Effector memory CD4-positive, alpha-beta T cell (primary cell): ENCODE measurements around the gene CRAT.
A peak's percentile ranks its signal among the peaks of the same experiment; 100 is the strongest.

Source experiments
- DNase-seq, 3 donors: peaks; one replicate each; pipeline ENCODE4 v3.0.0-alpha.2; 2020
- H3K27ac ChIP-seq: 2 replicates; pipeline ENCODE4 v1.7.0; 2013; ENCODE audit warnings: mild to moderate bottlenecking, low read length, moderate library complexity; ENCODE audit not compliant: insufficient read depth, poor library complexity, severe bottlenecking
- H3K27me3 ChIP-seq: replicated peaks from 2 replicates; pipeline ENCODE4 v1.7.0; 2013; ENCODE audit warnings: mild to moderate bottlenecking, low read length; ENCODE audit not compliant: insufficient read depth, control insufficient read depth, poor library complexity, severe bottlenecking
- H3K36me3 ChIP-seq: 2 replicates; pipeline ENCODE4 v1.7.0; 2013; ENCODE audit warnings: mild to moderate bottlenecking, low read length, moderate library complexity; ENCODE audit not compliant: control insufficient read depth, insufficient read depth
- H3K4me1 ChIP-seq: 2 replicates; pipeline ENCODE4 v1.7.0; 2013; ENCODE audit warnings: low read length, mild to moderate bottlenecking; ENCODE audit not compliant: control insufficient read depth, insufficient read depth, poor library complexity, severe bottlenecking
- H3K4me3 ChIP-seq: 2 replicates; pipeline ENCODE4 v1.7.0; 2013; ENCODE audit warnings: low read length, low read depth, mild to moderate bottlenecking; ENCODE audit not compliant: insufficient read depth, poor library complexity, severe bottlenecking
- H3K9me3 ChIP-seq: 2 replicates; pipeline ENCODE4 v1.7.0; 2013; ENCODE audit warnings: mild to moderate bottlenecking, low read length, moderate library complexity; ENCODE audit not compliant: control insufficient read depth

The CRAT gene

DNA sequence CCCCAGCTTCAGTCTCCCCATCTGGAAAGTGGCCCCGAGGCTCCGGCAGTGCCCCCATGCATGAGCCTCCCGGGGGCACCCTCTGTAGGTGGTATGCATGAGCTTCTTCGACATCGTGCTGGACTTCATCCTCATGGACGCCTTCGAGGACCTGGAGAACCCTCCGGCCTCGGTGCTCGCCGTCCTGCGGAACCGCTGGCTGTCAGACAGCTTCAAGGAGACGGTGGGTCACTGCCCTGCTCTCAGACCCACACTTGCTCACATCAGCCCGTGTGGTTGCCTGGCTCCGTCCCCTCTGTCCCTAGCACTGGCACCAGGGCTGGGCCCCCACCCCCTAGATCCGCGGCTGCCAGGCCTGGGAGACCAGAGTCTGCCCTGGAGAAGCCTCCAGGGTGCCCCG, 42.5 kb downstream of the CRAT start:
- peaks cover 33% of the 10 kb centered on the region for H3K36me3 ChIP-seq
- peak overlapping the region; percentile 35 for H3K27ac ChIP-seq
- H3K4me3 ChIP-seq: no peak overlapping the region
- H3K27me3 ChIP-seq: no peaks in the 10 kb centered on the region
- H3K9me3 ChIP-seq: no peaks in the 10 kb centered on the region
- no peak for DNase-seq
- H3K4me1 ChIP-seq: peaks cover 26% of the 10 kb centered on the region

DNA sequence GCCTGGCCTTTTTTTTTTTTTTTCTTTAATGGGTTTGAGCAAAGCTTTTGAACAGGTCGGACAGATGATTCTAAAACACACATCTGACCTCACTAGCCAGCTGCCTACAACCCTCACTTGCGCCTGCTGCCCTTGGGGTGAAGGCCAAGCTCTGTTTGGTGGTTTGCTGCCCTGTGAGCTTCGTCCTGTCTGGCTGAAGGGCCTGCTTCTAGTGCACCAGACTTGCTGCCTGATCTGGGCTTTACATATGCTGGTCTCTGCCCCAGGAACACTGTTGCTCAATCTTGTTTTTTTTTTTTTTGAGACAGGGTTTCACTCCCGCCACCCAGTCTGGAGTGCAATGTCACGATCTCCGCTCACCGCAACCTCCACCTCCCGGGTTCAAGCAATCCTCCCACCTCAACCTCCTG, 46.1 kb downstream of the CRAT start:
- no peaks in the 10 kb centered on the region for H3K27me3 ChIP-seq
- no peak overlapping the region for H3K4me3 ChIP-seq
- no peak for DNase-seq
- peaks cover 11% of the 10 kb centered on the region for H3K4me1 ChIP-seq
- H3K9me3 ChIP-seq: no peaks in the 10 kb centered on the region
- no peak overlapping the region for H3K27ac ChIP-seq
- H3K36me3 ChIP-seq: peaks cover 55% of the 10 kb centered on the region

DNA sequence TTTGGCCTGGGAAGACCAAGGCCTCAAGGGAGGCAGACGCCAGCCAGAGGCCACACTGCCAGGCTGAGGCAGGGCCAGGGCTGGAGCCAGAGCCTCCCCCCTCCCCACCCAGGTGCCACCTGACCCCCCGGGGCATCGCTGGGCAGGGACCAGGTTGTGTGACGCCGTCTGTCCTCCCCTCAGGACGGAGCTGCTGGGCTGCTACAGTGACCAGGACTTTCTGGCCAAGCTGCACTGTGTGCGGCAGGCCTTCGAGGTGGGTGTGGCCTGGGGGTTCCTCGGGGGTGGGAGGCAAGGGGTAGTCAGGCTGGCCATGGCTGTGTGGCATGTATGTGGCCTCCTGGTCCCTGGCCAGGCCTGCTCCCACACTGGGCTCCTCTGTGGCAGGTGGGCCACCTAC, 47.5 kb downstream of the CRAT start:
- no peak for DNase-seq
- Histone ChIP-seq H3K27ac (no peak overlapping the region), H3K27me3 (no peaks in the 10 kb centered on the region), H3K36me3 (peaks cover 53% of the 10 kb centered on the region), H3K4me3 (no peak overlapping the region), H3K9me3 (no peaks in the 10 kb centered on the region), H3K4me1 (no peaks in the 10 kb centered on the region)

DNA sequence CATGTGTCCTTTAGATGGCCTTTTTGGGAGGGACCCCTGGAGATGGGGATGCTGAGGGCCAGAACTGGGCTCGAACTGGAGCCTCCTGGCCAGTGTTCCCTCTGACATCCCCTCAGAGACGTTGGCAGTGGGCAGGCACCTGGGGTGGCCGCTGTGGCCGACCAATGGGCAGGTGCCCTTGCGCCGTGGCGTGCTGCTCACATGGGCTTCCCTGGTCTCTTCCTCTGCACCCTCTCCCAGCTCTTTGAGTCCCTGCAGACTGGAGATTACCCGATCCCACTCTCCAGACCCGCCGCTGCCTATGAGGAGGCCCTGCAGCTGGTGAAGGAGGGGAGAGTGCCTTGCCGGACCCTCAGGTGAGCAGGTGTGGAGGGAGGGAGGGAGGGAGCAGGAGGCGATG, 49.6 kb downstream of the CRAT start:
- Histone ChIP-seq H3K27me3 (no peaks in the 10 kb centered on the region), H3K36me3 (peaks cover 46% of the 10 kb centered on the region), H3K4me3 (no peak overlapping the region)

DNA sequence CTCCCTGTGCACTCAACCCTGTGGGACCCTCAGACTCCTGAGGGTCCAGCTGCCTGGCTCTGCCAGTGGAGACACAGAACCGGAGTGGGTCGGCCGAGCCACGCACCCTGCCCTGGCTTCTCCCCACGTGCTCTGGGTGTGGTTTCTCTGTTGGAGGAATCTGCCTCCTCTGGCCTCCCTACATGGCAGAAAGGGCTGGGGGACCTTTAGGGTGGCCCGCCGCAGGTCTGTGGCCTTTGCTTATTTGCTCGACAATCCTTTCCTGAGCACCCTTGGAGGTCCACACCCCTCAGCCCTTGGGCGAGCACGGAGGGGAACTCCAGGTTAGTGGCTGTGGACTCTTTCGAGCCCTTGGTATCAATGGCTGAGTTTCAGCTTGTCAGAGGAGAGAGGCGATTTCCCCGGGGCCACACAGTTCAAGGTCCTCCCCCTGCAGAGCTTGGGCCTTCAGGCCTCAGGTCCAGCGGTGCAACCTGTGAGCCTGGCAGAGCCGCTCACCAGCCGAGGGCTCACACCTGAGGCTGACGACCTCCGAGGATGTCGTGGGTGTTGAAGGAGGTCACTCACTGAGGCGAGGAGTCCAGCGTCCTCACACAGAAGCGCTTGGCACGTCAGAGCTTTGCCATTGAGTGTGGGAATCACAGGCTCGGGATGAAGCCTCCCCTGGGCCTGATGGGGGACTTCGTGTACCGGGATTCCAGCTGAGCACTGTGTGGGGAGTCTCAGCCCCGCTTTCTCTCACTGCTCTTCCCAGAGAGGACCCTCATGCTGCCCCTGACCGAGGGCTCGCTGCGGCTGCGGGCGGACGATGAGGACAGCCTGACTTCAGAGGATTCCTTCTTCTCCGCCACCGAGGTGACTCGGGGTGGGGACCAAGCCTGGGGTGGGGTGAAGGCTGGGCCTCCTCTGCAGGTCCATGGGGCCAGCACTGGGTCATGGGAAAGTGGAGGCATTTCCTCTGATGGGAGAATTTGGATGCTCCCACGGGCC, 50.5 kb downstream of the CRAT start:
- Histone ChIP-seq H3K9me3 (no peaks in the 10 kb centered on the region), H3K27ac (no peak overlapping the region), H3K27me3 (no peaks in the 10 kb centered on the region), H3K4me3 (no peak overlapping the region), H3K36me3 (peaks cover 42% of the 10 kb centered on the region), H3K4me1 (no peaks in the 10 kb centered on the region)
- DNase-seq: no peak

More for the DNA sequence above, 49.6 kb downstream of the CRAT start:
- H3K9me3 ChIP-seq: no peaks in the 10 kb centered on the region
- no peak for DNase-seq
- H3K27ac ChIP-seq: no peak overlapping the region
- no peaks in the 10 kb centered on the region for H3K4me1 ChIP-seq

DNA sequence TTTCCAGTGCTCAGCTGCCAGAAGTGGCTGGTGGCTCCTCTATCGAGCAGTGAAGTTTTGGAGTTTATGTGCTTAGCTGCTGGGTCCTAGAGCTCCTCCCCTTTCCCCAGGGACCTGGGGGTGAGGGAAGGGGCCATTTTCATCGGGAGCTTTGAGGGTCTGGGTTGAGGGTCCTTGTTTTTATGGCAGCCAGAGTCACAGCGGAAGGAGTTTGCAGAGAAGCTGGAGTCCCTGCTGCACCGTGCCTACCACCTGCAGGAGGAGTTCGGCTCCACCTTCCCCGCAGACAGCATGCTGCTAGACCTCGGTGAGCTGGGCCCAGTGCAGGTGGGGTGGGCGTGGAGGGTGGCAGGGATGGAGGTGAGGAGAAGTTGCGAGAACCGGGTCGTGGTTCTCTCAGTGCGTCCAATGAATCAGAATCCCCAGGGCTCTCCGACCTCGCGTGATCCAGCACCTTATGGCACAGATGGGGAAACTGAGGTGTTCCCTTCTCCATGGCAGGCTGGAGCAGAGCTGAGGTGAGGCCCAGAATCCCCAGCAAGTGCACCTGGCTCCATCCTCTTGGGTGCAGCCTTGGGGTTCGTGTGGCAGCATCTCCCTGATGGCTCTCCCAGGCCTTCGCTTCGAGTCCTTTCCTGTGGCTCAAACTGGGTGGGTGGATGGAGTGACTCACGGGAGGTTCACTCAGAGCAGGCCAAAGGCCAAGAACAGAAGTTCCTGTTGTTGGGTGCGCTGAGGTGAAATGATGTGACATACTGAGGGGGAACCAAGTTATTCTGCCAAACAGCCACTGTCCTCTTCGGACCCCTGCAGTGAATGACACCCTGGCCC, 51.4 kb downstream of the CRAT start:
- Histone ChIP-seq H3K4me3 (no peak overlapping the region), H3K36me3 (peaks cover 37% of the 10 kb centered on the region), H3K4me1 (no peaks in the 10 kb centered on the region), H3K9me3 (no peaks in the 10 kb centered on the region), H3K27ac (no peak overlapping the region), H3K27me3 (no peaks in the 10 kb centered on the region)
- no peak for DNase-seq

DNA sequence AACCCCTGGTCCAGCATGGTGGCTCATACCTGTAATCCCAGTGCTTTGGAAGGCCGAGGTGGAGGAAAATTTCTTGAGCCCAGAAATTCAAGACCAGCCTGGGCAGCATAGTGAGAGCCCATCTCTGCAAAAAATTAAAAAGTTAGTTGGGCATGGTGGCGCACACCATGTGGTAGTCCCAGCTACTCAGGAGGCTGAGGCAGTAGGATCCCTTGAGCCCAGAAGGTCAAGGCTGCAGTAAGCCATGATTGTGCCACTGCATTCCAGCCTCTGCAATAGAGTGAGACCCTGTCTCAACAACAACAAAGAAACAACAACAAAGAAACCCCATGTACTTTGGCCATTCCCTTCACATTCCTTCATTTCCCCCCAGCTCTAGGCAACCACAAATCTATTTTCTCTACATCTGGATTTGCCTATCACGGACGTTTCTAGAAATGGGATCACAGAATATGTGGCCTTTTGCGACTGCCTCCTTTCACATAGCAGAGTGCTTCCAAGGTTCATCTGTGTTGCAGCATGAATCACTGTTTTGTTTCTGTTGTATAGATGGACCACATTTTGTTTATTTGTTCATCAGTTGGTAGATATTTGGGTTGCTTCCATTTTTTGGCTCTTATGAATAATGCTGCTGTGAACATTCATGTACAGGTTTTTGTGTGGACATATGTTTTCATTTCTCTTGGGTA, 56.3 kb downstream of the CRAT start:
- Histone ChIP-seq H3K27me3 (no peaks in the 10 kb centered on the region), H3K4me3 (no peak overlapping the region), H3K27ac (no peak overlapping the region), H3K4me1 (no peaks in the 10 kb centered on the region), H3K9me3 (no peaks in the 10 kb centered on the region), H3K36me3 (peaks cover 31% of the 10 kb centered on the region)
- no peak for DNase-seq

DNA sequence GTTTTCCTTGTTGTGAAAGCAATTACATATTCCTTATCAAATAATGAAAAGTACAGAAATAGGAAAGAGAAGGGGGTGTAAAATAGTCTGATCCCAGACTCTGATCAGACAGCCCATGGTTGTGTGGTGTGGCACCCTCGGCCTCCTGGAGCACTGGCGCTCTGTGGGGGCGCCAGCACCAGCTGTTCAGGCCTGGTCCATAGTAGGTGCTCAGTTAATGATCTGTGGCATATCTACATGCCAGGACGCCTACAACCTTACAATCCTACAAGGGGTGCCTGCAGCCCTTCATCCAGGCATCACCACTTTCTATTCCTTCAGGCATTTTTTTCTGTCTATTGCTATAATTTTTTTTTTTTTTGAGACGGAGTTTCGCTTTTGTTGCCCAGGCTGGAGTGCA, 57.6 kb downstream of the CRAT start:
- no peak overlapping the region for H3K27ac ChIP-seq
- peaks cover 44% of the 10 kb centered on the region for H3K36me3 ChIP-seq
- no peaks in the 10 kb centered on the region for H3K9me3 ChIP-seq
- no peaks in the 10 kb centered on the region for H3K27me3 ChIP-seq
- no peak overlapping the region for H3K4me3 ChIP-seq
- no peak for DNase-seq
- H3K4me1 ChIP-seq: no peaks in the 10 kb centered on the region

DNA sequence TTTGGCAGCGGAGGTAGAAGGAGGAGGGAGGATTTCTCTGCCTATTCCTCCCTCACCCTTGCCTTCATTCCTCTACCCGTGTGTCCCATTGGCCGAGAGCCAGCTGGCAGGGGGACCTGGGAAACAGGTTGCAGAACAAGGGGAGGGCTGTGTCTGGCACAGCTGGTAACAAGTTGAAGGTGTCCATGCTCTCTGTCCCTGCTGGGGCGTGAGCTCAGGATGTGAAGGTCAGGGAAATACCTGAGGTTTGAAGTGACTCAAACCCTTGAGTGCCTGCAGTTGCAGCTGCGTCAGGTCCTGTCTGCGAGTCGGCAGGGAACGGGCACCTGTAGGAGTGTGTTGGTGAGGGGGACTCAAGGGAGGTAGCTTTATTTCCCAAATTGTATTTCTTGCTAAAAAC, 58.0 kb downstream of the CRAT start:
- Histone ChIP-seq H3K27me3 (no peaks in the 10 kb centered on the region), H3K27ac (no peak overlapping the region), H3K4me3 (no peak overlapping the region), H3K9me3 (no peaks in the 10 kb centered on the region), H3K36me3 (peaks cover 47% of the 10 kb centered on the region), H3K4me1 (no peaks in the 10 kb centered on the region)
- no peak for DNase-seq
